ENCODE data around the gene SPAG9. TPM values are rescaled to one million over a fixed set of nuclear protein-coding genes. Genes with fewer than 3 reads are reported as not detected.

Gene SPAG9
- total RNA-seq, 1 experiment from 2014 or later, result 77.6 TPM

DNA sequence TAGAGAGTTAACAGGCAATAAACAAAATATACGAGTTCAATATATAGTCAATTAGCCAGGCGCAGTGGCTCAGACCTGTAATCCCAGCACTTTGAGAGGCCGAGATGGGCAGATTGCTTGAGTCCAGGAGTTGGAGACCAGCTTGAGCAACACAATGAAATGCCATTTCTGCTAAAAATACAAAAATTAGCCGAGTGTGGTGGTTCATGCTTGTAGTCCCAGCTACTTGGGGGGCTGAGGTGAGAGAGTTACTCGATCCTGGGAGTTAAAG is 184.7 kb downstream of the SPAG9 start:
- no peaks in the 10 kb centered on the region for H4K20me1 ChIP-seq (ENCODE audit: insufficient read depth)
- ChIA-PET POLR2A (interaction anchor here (1.4 to 2.0 kb wide), 2 partner anchors 8 to 70 kb away, joined by 5 to 17 read pairs; partner anchors contain the start of gene TOB1), RAD21 (ENCODE audit: low non-redundant PET in 1 of 2, low total read pairs in 2 of 2, uncharacterized antibody in 2 of 2, unreplicated experiment in 2 of 2) (no interaction called here), CTCF (interaction anchor here (0.6 to 1.1 kb wide), 2 partner anchors 9 to 83 kb away, joined by 3 read pairs; no protein-coding TSS in a partner anchor)
- no peak overlapping the region for H3K9ac ChIP-seq (ENCODE audit: low read length)
- no peak overlapping the region for H2AFZ ChIP-seq (ENCODE audit: low read depth, low read length, poor library complexity, severe bottlenecking)
- H3K79me2 ChIP-seq (ENCODE audit: insufficient read depth, low read length), result no peaks in the 10 kb centered on the region
- no peaks in the 10 kb centered on the region for H3K9me2 ChIP-seq (ENCODE audit: insufficient read depth)
- H3K4me3 ChIP-seq (replicated peaks in 1 of 2; ENCODE audit: low read depth in 1 of 2, low read length in 2 of 2), result no peak overlapping the region
- TF ChIP-seq, protein P1, sequence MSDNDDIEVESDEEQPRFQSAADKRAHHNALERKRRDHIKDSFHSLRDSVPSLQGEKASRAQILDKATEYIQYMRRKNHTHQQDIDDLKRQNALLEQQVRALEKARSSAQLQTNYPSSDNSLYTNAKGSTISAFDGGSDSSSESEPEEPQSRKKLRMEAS (IDR thresholded peaks at IDR 0.05), result no peak
- TF ChIP-seq RAD21 (IDR thresholded peaks at IDR 0.05; ENCODE audit: low read depth) (no peak), CBX3 (IDR thresholded peaks at IDR 0.05; ENCODE audit: low read depth) (no peak), ZFX (IDR thresholded peaks at IDR 0.05) (no peak), TCF7L2 (IDR thresholded peaks at IDR 0.05; ENCODE audit: borderline replicate concordance, extremely low read depth, insufficient read depth, insufficient read length) (no peak), POLR2A (IDR thresholded peaks at IDR 0.05; ENCODE audit: borderline replicate concordance, extremely low read depth, insufficient read depth, insufficient read length) (no peak), CEBPB (IDR thresholded peaks at IDR 0.05; ENCODE audit: low read depth) (no peak), POLR2AphosphoS5 (IDR thresholded peaks at IDR 0.05; ENCODE audit: low read depth, low read length) (no peak), ELF1 (IDR thresholded peaks at IDR 0.05; ENCODE audit: borderline replicate concordance, low read depth) (no peak), YY1 (IDR thresholded peaks at IDR 0.05; ENCODE audit: extremely low read depth, insufficient replicate concordance, low read depth, low read length) (no peak), EZH2 (IDR thresholded peaks at IDR 0.05) (no peak), SP1 (IDR thresholded peaks at IDR 0.05; ENCODE audit: low read depth) (no peak), ZNF274 (IDR thresholded peaks at IDR 0.05; ENCODE audit: low read depth, low read length) (no peak), EZH2phosphoT487 (IDR thresholded peaks at IDR 0.05; ENCODE audit: borderline replicate concordance) (no peak), SIN3A (IDR thresholded peaks at IDR 0.05; ENCODE audit: low read depth) (no peak), SRF (IDR thresholded peaks at IDR 0.05; ENCODE audit: low read depth) (no peak), EGR1 (IDR thresholded peaks at IDR 0.05; ENCODE audit: low read depth) (no peak)
- TF ChIP-seq, protein P2, sequence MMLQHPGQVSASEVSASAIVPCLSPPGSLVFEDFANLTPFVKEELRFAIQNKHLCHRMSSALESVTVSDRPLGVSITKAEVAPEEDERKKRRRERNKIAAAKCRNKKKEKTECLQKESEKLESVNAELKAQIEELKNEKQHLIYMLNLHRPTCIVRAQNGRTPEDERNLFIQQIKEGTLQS (IDR thresholded peaks at IDR 0.05), result no peak
- TF ChIP-seq, protein P3, sequence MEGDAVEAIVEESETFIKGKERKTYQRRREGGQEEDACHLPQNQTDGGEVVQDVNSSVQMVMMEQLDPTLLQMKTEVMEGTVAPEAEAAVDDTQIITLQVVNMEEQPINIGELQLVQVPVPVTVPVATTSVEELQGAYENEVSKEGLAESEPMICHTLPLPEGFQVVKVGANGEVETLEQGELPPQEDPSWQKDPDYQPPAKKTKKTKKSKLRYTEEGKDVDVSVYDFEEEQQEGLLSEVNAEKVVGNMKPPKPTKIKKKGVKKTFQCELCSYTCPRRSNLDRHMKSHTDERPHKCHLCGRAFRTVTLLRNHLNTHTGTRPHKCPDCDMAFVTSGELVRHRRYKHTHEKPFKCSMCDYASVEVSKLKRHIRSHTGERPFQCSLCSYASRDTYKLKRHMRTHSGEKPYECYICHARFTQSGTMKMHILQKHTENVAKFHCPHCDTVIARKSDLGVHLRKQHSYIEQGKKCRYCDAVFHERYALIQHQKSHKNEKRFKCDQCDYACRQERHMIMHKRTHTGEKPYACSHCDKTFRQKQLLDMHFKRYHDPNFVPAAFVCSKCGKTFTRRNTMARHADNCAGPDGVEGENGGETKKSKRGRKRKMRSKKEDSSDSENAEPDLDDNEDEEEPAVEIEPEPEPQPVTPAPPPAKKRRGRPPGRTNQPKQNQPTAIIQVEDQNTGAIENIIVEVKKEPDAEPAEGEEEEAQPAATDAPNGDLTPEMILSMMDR (IDR thresholded peaks at IDR 0.05 in 2 of 3, conservative IDR thresholded peaks at IDR 0.05 in 1 of 3; ENCODE audit: borderline replicate concordance in 1 of 3, insufficient read depth in 1 of 3, low read depth in 2 of 3, low read length in 2 of 3), result no peak
- TF ChIP-seq, protein P4, sequence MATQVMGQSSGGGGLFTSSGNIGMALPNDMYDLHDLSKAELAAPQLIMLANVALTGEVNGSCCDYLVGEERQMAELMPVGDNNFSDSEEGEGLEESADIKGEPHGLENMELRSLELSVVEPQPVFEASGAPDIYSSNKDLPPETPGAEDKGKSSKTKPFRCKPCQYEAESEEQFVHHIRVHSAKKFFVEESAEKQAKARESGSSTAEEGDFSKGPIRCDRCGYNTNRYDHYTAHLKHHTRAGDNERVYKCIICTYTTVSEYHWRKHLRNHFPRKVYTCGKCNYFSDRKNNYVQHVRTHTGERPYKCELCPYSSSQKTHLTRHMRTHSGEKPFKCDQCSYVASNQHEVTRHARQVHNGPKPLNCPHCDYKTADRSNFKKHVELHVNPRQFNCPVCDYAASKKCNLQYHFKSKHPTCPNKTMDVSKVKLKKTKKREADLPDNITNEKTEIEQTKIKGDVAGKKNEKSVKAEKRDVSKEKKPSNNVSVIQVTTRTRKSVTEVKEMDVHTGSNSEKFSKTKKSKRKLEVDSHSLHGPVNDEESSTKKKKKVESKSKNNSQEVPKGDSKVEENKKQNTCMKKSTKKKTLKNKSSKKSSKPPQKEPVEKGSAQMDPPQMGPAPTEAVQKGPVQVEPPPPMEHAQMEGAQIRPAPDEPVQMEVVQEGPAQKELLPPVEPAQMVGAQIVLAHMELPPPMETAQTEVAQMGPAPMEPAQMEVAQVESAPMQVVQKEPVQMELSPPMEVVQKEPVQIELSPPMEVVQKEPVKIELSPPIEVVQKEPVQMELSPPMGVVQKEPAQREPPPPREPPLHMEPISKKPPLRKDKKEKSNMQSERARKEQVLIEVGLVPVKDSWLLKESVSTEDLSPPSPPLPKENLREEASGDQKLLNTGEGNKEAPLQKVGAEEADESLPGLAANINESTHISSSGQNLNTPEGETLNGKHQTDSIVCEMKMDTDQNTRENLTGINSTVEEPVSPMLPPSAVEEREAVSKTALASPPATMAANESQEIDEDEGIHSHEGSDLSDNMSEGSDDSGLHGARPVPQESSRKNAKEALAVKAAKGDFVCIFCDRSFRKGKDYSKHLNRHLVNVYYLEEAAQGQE (IDR thresholded peaks at IDR 0.05; ENCODE audit: low read depth), result no peak
- no peak overlapping the region for H3K27ac ChIP-seq (ENCODE audit: low read depth, low read length)
- BruUV-seq (replicated peaks), result no TSS peak
- no peaks in the 10 kb centered on the region for H3K36me3 ChIP-seq (ENCODE audit: control insufficient read depth in 1 of 2, insufficient read depth in 2 of 2, low read length in 2 of 2)
- intact Hi-C loops (cut with micrococcal nuclease), result no loop called here
- H3K27me3 ChIP-seq (ENCODE audit: insufficient read depth, low read length), result no peaks in the 10 kb centered on the region
- ATAC-seq (no peak), DNase-seq (ENCODE audit: low read depth, low spot score) (no peak)
- H3K4me2 ChIP-seq (ENCODE audit: low read length), result no peak overlapping the region
- H3K9me3 ChIP-seq (ENCODE audit: control insufficient read depth in 1 of 2, insufficient read depth in 1 of 2, low read depth in 1 of 2, low read length in 2 of 2), result no peaks in the 10 kb centered on the region
- peaks cover 0 to 12% of the 10 kb centered on the region in 2 experiments; a peak in 2 of 4 replicates for H3K4me1 ChIP-seq (ENCODE audit: control insufficient read depth in 1 of 2, insufficient read depth in 2 of 2, low read length in 2 of 2)
